GM08714 (cell line): Measurements from ENCODE around the gene ITGB5.

Experiments used
- H3K4me3 ChIP-seq: fragments of 200-500 bp; sonication (Bioruptor generic); 2 replicates; pipeline ENCODE4 v1.5.1; 2014; ENCODE audit warnings: mild to moderate bottlenecking, low read length, inconsistent platforms
- ZNF274 ChIP-seq: IDR thresholded peaks from 2 replicates; pipeline ENCODE4 v1.6.1; 2012; ENCODE audit warnings: mild to moderate bottlenecking, low read depth, low read length

ITGB5 gene

GRCh38 chr3:124776856-124777255 lies 110.3 kb downstream of the ITGB5 start:
- no peak for TF ChIP-seq ZNF274
- H3K4me3 ChIP-seq: no peak overlapping the region

GRCh38 chr3:124775877-124776276 lies 111.3 kb downstream of the ITGB5 start:
- TF ChIP-seq ZNF274: no peak
- no peak overlapping the region for H3K4me3 ChIP-seq

- no peak for TF ChIP-seq ZNF274
These were observed 112.2 kb downstream of the ITGB5 start for GRCh38 chr3:124774841-124775402.

GRCh38 chr3:124774327-124774718 lies 112.8 kb downstream of the ITGB5 start:
- TF ChIP-seq ZNF274: no peak
- H3K4me3 ChIP-seq: no peak overlapping the region

More at GRCh38 chr3:124774841-124775402, 112.2 kb downstream of the ITGB5 start:
- H3K4me3 ChIP-seq: no peak overlapping the region

- no peak for TF ChIP-seq ZNF274
- no peak overlapping the region for H3K4me3 ChIP-seq
These were observed 113.5 kb downstream of the ITGB5 start for GRCh38 chr3:124773351-124774326.

- no peak overlapping the region for H3K4me3 ChIP-seq
- no peak for TF ChIP-seq ZNF274
These were observed 114.9 kb downstream of the ITGB5 start for GRCh38 chr3:124772081-124772831.

- no peak for TF ChIP-seq ZNF274
- no peak overlapping the region for H3K4me3 ChIP-seq
These were observed 116.1 kb downstream of the ITGB5 start for GRCh38 chr3:124771083-124771445.

- H3K4me3 ChIP-seq: no peak overlapping the region
- TF ChIP-seq ZNF274: no peak
These were observed 116.7 kb downstream of the ITGB5 start for GRCh38 chr3:124770336-124771082.

- H3K4me3 ChIP-seq: no peak overlapping the region
- no peak for TF ChIP-seq ZNF274
These were observed 117.7 kb downstream of the ITGB5 start for GRCh38 chr3:124769462-124769861.

GRCh38 chr3:124768812-124769211 lies 118.4 kb downstream of the ITGB5 start:
- TF ChIP-seq ZNF274: no peak
- no peak overlapping the region for H3K4me3 ChIP-seq

- TF ChIP-seq ZNF274: no peak
- no peak overlapping the region for H3K4me3 ChIP-seq
These were observed 119.5 kb downstream of the ITGB5 start for GRCh38 chr3:124767691-124768090.

- no peak overlapping the region for H3K4me3 ChIP-seq
- no peak for TF ChIP-seq ZNF274
These were observed 119.9 kb downstream of the ITGB5 start for GRCh38 chr3:124767264-124767663.

GRCh38 chr3:124766113-124767095 lies 120.8 kb downstream of the ITGB5 start:
- TF ChIP-seq ZNF274: no peak
- H3K4me3 ChIP-seq: no peak overlapping the region
